NOMO-1 (cell line): Measurements from ENCODE around the gene NUP43.
"Not testable (repeated sequence)": the region's sequence is repeated elsewhere in the genome, so short reads cannot be mapped to it uniquely, and the experiment has no call there.

Experiments
- DNase-seq, 2 experiments: peaks; one replicate each; lab custom pipeline; 2025; ENCODE audit not compliant: unreplicated experiment in 2 of 2; lab: John Stamatoyannopoulos, UW

NUP43 gene

GRCh38 chr6:149746147-149746946 is at the start of gene NUP43:
TSS of gene NUP43 (minus strand) at chr6:149746529. CDS start at chr6:149746495, 34 bp downstream.
- peak; percentile 86 to 94 for DNase-seq

- DNase-seq = no peak
These were observed 37.2 kb upstream of the NUP43 start for GRCh38 chr6:149783551-149783950.

- no peak for DNase-seq
These were observed 36.0 kb upstream of the NUP43 start for GRCh38 chr6:149782337-149782736.

- DNase-seq = no peak
These were observed 35.4 kb upstream of the NUP43 start for GRCh38 chr6:149781715-149782114.

- DNase-seq = no peak
These were observed 33.3 kb upstream of the NUP43 start for GRCh38 chr6:149779644-149779963.

DNA sequence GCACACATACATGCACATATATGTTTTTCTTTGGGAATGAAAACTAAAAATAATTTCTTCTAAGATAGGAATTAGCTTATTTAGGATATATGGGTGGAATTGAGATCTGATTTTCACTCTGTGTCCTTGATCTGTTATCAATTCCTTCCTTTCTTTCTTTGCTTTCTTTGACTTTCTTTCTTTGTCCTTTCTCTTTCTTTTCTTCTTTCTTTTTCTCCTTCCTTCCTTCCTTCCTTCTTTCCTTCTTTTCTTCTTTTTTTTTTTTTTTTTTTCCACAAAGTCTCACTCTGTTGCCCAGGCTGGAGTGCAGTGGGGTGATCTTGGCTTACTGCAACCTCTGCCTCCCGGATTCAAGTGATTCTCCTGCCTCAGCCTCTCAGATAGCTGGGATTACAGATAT is 31.3 kb upstream of the NUP43 start:
- DNase-seq = no peak

GRCh38 chr6:149771925-149772324 is 25.6 kb upstream of the NUP43 start:
- no peak for DNase-seq

GRCh38 chr6:149771185-149771584 is 24.9 kb upstream of the NUP43 start:
- DNase-seq = no peak

- no peak for DNase-seq
These were observed 23.3 kb upstream of the NUP43 start for GRCh38 chr6:149769676-149770075.

DNA sequence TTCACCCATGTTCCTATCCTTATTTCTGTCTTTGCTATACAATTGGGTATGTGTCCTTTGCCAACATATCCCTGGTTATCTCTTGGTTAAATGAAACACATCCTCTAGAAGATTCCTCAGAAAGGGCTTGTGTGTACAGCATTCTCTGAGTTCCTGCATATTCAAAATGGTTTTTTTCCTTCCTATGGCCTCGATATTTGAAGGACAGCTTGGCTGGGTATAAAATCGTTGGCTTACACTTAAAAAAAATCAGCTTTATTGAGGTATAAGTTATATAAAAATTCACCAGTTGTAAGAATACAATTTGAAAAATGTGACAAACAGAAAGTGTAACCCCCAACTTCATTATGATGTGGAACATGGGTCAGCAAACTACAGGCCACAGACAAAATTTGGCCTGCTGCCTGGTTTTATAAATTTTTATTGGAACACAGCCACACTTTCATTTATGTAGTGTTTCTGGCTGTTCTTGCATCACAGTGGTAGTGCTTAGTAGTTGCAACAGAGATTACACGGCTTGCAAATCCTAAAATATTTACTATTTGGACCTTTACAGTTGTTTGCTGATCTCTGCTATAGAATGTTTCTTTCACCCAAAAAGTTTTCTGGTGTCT is 19.9 kb upstream of the NUP43 start:
- no peak for DNase-seq

DNA sequence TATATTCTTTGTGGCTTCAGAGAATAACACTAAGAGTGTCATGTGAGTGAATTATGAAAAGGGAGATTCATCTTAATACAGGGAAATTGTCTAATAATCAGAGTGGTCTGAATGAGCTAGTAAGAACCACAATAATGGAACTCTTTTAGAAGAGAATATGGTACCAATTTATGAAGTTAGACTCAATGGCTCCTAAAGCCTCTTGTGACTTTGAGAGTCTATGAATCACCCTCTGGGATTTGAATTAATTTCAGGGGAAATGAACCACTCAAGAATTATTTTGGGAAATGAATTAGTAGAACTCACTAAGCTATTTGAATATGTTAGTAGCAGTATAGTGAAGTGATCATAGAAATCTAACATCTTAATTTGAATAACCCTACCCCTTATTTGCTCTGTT is 17.5 kb upstream of the NUP43 start:
- no peak for DNase-seq

DNA sequence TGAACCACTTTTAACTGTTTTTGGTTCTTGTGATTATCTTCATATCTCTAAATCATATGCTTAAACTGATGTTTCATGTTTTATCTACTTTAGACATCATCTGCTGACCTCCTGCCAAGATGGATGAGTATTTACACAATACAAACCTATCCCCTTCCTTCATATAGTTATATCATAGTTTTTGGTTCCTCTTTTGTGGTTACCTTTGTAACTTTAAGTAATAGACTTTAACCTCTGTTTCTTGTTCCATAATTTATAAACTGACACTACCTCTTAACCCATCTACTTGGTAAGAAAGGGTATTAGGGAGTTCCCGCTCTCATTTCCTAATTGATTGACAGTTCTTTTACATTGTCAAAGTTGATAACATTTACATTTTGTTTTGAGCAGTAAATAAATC is 15.1 kb upstream of the NUP43 start:
- peak; percentile 79 to 98 for DNase-seq

- no peak for DNase-seq
These were observed 9.9 kb upstream of the NUP43 start for GRCh38 chr6:149756261-149756636.

DNA sequence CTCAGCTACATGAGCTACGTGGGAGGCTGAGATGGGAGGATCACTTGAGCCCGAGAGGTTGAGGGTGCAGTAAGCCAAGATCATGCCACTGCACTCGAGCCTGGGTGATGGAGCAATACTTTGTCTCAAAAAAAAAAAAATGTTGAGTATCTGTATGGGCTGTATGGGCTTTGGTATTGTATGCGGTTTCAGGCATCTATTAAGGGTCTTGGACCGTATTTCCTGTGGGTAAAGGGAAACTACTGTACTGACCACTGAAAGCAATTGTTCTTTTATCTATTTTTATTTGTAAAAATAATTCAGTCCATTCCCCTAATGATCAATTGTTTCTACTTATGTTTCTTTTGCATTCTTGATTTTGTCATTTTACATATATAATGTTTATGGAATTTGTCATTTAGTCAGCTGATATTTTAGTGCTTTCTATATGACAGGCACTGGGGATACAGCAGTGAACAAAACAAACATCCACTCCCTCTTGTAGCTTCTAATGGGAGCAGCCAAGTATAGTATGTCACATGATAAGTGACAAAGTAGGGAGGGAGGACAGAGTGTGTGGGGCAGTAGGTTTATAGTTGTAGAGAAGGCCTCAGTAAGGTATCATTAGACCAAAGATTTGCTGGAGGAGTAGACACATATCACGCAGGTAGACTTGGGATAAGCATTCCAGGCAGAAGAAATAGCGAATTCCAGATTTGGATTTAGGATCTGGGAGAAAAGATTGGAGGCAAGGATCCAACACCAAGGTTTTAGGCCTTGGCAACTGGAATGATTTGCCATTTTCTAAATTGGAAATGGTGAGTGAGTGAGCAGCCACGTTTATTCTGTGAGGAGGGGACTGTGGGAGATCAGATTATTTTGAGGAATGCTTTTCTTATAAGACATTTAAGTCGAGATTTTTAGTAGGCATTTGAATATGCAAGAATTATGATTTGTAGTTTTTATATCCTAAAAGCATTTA is 9.3 kb upstream of the NUP43 start:
- no peak for DNase-seq

DNA sequence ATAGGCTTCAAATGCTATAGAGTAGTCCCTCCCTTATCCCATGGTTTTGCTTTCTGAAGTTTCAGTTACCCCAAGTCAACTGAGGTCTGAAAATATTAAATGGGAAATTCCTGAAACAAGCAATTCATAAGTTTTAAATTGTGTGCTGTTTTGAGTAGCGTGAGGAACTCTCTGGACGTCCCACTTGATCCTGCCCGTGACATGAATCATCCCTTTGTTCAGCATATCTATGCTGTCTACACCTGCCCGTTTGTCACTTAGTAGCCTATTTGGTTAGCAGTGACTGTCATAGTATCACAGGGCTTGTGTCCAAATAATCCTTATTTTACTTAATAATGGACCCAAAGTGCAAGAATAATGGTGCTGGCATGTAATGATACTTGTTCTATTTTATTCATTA is 8.2 kb upstream of the NUP43 start:
- no peak for DNase-seq

GRCh38 chr6:149753374-149753637 is 7.0 kb upstream of the NUP43 start:
- DNase-seq = not testable (repeated sequence)

- peak; percentile 48 to 91 for DNase-seq
These were observed 6.5 kb upstream of the NUP43 start for GRCh38 chr6:149752600-149753373.

- DNase-seq = not testable (repeated sequence)
These were observed 5.6 kb upstream of the NUP43 start for GRCh38 chr6:149751920-149752319.

DNA sequence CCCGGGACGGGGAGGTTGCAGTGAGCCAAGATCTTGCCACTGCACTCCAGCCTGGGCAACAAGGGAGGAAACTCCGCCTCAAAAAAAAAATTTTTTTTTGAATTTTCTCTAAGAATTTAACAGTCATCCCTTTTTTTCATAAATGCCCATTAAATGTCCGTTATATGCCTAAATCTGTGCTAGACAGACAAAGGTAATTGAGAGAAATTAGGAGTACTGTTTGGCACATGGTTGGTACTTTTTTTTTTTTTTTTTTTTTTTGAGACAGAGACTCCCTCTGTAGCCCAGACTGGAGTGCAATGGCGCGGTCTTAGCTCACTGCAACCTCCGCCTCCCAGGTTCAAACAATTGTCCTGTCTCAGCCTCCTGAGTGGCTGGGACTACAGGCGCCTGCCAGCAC is 4.9 kb upstream of the NUP43 start:
- DNase-seq = no peak

- peak; percentile 49 to 56 for DNase-seq
These were observed 3.8 kb upstream of the NUP43 start for GRCh38 chr6:149750136-149750609.
